NCI-H510A (cell line): ENCODE data around the gene EIF2A.
A peak's percentile ranks its signal among the peaks of the same experiment; 100 is the strongest.
"Not testable (repeated sequence)": the region's sequence is repeated elsewhere in the genome, so short reads cannot be mapped to it uniquely, and the experiment has no call there.

ENCODE experiments used
- DNase-seq: peaks from one replicate; lab custom pipeline; 2025; lab: John Stamatoyannopoulos, UW

The EIF2A gene

DNA sequence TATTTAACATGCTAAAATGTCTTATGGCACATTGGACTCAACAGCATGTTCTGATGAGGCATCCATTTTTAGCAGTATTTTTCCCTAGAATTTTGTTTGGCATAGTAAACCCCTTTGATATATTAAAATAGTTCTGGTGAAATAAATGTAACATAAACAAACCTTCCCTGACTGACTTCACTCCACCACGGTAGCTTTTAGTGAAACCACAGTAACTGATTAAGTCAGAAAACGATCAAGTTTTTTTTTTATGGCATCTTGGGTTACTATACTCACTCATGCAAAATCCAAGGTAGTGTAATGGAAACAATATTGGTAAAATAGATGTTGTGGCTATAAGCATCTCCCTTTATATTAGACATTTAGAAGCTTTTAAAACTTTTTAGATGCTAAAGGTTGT, 3.1 kb upstream of the EIF2A start:
- no peak for DNase-seq

DNA sequence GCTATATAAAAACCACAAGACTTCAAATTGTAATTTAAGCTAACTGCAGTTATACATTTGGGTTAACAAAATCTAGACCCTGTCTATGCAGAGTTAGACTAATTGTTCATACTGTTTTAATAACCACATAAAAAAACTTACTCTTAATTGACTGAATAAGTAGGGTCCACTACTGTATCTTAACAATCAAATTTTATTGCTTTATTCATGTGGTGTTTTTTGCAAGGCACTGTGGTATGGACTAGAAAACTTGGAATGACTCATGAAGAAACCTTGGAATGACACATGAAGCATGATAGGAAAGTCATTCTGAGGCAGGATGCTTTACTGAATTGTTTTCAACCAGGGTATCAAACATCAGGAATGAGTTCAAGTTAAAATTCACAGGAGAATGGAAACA, 2.5 kb upstream of the EIF2A start:
- no peak for DNase-seq

DNA sequence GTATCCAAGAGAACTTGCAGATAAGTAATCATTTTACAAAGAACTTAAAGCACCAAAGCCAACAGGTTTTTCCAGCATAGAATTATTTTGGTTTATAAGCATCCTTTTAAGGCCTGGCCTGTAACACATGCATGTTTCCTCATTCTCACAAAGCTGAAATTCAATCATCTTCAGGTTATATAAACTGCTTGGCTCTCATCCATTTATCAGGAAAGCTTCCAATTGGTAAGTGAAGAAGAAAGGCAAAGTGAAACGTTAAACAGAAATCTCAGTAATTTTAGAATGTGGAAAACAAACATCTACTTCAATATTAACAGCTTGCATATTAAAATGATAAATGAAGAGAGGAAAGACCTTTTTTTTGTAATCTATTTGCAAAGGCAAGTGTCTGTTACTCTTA, 1.9 kb upstream of the EIF2A start:
- DNase-seq: no peak

DNA sequence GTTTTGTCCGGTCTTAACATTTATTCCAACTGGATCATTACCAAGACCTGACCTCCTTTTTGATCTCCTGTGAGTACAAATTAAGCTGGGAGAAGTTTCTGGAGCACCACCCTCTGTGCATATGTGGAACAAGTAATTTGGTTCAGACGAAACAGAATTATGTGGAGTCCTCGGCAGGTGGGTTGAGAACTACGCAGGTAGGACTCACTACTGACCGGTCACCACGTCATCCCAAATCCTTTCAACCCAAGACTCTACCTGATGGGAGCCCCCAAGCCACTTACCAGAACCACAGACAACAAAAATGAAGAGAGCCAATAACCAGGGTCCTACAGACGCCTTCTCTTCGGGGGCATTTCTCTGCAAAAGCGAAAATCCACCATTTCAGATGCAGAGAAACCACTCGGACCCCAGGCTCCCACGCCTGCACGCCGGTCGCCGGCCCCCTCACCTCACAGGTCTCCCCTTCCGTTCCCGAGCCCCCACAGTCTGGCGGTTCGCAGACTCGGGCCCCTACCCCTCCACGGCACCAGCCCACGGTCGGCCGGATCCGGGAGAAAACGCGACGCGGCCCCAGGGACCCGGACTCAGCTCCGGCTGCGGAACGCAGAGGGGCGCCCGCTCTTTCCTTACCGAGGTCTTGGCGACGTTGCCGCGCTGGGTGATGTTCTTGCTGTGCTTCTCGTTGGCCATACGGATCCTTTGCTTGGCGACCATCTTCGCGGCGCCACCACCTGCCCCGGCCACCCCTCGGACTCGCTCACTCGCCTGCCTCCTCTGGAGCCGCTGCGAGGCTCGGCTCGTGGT, 965 bp upstream of the EIF2A start:
- no peak for DNase-seq

DNA sequence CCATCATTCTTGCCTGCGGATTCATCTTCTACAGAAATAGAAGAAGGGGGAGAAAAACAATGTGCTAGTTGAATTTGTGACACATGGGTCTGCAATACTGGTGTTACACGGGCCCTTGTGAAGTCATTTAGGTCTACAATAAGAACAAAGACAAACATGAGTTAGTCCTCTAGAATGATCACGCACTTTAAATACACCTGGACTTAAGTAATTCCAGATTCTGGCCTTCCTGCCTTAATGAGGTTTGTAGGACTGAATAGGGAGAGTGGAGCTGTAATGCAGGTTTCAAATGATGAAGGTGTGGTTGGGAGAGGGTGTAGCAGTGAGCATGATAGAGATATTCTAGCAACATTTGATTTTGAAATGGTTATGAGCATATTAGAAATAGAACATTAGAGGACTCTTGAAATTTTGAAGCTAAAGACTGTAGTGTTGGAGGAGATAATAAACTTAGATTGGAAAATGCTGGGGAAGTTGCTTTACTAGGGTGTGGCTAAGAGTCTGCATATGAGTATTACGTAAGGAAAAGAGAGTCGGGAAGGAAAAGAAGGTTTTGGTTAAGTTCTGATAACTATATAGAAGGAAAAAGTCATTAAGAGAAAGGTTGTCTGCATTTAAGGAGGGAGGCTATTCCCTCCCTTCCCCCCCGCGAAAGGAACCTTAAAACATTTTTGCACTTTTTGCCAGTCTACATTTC, 606 bp downstream of the EIF2A start:
- no peak for DNase-seq

DNA sequence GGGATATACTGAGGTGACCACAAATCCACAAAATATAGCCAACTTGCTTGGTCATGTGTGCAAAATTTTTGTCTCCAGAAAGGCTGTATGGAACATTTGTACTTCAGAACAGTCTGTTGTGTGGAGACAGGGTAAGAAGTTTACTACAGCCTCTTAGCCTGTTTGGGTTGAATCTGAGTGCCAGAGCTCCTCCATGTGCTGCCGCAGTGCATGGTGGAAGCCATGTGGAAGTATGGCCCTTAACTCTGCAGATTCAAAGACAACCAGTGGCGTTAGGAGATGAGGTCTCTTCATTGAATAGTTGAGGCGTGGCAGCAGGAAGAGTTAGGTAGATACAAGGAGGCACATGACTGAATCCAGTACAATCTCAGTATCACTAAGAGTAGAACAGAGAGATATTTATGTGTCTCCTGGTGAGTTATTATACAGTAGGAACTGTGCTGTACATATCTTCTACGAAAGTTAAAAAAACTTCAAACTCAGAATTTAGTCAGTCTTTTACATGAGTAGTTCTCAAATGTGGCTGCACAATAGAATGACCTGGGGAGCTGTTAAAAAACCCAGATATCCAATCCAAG, 9.4 kb downstream of the EIF2A start:
- DNase-seq: no peak

DNA sequence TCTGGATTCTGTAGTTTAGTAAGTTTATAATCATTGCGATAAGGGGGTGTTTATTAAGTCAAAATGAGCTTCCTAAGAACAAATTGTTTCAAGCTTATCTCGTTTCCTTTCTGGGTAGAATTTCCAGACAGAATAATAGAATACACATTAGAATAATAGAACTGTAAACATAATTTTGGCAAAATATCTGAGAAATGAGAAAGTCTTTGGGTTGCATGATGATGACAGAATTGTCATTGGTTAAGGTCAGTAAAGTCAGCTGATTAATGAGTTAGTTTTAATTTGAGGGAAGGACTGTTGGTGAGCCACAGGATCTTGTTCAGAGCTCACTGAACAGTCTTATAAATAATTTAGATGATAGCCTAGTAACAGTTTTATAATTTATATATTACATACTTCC, 10.2 kb downstream of the EIF2A start:
- DNase-seq: no peak

DNA sequence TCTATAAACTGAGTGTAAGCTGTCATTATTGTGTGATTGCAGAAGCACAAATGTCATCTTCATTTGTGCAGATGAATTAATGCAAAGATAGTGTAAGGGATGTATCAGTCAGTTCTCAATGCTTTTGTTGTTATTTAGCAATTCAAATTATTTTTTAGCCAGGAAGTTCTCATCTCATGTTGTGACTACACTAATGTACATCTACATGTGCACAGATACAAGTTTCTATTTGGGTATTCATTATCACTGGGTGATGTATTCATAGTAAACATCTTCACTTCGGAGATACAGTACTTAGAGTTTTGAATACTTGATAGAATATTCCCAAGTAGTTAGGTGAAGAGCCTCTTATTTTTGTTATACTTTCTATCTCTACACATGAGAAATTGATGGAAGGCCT, 11.1 kb downstream of the EIF2A start:
- DNase-seq: no peak

DNA sequence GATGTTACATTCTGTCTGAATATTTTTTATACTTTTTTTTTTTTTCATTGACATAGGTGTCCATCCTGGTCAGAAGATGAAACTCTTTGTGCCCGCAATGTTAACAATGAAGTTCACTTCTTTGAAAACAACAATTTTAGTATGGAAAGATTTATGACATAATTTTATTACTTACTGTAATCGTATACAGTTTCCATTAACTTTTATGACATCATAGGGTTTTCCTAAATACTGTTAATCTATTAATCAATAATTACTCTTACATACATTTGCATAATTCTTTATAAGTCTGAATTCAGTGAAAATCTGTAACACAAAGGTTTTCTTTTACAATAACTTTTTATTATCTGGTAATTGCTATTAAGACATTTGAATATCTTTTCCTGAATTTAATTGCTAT, 17.7 kb downstream of the EIF2A start:
- no peak for DNase-seq

DNA sequence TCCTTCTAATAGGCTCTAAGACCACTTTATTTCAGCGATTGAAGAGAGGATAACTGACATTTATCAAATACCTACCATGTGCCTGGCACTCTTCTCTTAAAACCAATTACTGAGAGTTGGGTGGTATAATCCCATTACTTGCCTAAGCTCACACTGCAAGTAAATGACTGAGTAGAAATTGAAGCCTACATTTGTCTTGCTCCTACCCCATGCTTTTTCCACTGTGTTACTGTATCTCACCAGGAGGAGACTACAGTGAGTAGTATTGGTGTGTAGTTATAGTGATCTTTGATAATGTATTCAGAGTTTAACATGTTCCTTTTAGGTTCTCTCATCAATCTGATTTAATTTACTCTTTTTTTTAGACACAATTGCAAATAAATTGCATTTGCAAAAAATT, 20.7 kb downstream of the EIF2A start:
- no peak for DNase-seq

DNA sequence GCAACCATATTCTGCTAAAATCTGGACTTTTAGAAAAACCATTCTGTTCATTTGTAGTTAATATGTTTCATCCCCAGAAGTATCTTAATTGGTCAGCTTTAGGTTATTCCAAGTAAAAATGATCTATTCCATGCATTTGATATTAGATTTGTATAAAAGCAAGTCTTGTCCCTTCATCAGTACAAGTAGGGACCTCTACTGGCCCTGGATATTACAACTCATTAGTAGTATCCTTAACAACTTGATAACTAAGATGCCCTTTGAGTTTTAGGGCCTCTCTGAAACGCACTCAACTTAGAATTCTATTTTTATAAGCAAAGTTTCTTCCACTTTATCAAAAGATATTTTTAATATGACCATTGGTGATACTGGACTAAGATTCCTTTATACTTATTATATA, 31.3 kb downstream of the EIF2A start:
- DNase-seq: no peak

DNA sequence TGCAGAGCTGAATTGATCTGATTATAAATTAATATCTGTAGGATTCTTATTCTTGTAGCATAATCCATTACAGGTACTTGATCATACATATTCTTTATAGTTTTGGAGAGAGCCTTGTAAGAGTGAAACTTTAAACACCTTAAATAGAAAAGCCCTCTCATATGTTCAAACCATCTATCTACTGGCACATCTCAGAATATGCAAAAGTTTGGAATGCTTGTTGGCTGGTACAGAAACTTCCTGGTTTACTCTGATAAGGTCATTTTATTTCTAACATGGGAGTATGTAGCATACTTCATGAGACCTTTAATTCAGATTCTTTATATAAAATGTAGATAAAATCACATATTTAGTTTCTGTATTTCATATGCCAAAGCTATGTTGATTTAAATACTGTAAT, 34.6 kb downstream of the EIF2A start:
- no peak for DNase-seq

DNA sequence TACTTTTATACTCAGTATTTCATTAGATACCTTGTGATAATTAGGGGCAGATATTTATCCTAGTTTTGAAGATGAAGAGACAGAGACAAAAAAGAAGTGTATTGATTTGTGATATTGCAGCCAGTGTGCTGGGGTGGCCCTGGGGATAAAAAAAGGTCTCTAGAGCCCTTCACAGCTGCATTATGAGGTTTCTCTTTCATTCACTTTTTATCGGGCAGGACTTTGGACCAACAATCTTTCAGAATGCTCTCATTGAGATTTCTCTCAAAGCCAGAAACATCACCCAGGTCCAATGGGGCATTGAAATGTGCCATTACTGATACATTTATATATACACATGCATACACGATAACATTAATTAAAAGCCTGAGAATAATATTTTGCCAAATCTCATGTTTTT, 36.0 kb downstream of the EIF2A start:
- DNase-seq: no peak

DNA sequence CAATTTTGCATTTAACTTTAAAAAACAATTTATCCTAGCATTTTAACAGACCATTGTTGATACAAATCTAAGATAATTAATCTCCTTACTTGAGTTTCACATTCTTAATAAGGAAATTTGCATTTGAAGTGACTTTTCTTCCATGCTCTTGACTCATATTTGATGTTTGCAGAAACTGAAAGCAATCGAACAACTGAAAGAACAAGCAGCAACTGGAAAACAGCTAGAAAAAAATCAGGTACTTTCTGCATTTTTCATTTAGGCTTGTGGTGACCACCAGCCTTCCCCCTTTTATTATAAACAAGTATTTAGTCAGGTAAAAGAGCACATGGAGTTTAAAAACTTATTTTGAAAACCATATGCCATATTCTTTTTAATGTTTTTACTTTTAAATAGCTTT, 36.4 kb downstream of the EIF2A start:
- no peak for DNase-seq

DNA sequence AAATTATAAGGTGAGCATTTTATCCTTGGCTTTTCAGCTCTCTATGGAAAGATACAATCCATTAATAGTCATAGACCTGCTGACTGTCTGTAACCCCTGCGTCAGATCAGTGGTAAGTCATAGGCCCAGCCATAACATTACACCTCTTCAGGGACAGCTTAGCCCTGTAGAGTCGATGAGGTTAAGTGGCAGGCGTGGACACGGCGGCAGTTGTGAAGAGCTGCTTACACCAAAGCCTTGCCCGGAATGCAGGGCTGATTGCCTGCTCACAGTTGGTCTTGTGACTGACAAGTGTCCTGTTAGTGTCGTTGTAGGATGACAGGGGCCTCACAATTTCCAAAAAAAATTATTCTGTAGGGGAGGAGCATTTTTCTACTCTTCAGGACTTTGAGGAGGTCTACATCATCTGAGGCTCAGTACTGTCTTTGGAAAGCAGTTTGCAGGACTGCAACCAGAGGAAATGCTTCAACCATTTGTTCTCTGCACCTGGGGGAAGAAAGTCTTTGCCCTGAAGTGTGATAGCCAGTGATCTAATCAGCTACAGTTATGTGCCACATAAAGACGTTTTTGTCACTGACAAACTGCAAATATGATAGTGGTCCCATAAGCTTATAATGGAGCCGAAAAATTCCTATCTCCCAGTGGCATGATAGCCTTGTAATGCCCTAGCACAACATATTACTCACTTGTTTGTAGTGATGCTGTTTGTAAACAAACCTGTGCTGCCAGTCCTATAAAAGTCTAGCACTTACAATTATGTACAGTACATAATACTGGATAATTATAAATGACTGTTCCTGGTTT, 41.6 kb downstream of the EIF2A start:
- peak; percentile 28 for DNase-seq

DNA sequence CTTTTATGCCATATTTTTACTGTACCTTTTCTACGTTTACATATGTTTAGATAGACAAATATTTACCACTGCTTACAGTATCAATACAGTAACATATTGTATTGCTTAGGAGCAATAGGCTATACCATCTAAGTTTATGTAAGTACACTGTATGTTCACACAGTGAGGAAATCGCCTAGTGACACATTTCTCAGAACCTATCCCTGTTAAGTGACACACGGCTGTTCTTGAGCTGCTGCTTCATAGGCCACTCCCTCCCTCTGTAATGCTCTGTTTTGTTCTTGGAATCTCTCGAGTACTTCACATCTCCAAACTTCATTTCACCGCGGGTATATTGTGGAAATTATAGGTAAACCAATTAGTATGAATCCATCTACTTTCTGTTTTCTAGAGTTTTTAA, 43.2 kb downstream of the EIF2A start:
- no peak for DNase-seq

DNA sequence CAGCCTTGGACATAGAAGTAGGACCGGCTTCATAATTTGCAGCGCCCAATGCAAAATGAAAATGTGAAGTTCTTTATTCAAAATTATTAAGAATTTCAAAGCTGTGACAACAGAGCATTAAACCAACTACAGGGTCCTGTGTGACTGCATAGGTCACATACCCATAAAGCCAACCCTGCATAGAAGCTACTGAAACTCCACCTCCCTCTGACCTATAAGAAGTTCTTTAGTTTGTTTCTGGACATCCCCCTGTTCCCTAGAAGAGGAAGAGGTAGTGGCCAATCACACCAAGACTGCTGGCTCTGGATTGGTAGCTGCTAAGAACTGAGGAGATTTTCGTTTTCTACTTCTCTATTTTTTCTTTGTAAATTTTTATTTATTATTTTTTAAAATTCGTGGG, 47.6 kb downstream of the EIF2A start:
- DNase-seq: no peak

DNA sequence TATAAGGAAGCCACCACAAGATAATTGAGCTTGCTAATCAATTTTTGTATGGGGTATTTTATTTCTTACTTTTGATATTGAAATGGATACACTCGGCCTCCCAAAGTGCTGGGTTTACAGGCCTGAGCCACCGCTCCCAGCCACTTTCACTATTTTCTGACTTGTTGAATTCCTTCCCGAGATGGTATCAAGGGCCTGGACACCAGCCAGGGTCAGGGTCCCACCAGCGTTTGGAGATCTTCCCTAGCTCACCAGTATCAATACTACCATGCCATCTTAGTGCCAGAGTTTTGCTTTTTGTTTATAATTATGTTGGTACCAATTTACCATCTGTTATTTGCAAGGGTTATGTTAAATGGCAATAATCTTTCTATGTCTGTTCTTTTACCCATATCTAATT, 51.1 kb downstream of the EIF2A start:
- DNase-seq: no peak

DNA sequence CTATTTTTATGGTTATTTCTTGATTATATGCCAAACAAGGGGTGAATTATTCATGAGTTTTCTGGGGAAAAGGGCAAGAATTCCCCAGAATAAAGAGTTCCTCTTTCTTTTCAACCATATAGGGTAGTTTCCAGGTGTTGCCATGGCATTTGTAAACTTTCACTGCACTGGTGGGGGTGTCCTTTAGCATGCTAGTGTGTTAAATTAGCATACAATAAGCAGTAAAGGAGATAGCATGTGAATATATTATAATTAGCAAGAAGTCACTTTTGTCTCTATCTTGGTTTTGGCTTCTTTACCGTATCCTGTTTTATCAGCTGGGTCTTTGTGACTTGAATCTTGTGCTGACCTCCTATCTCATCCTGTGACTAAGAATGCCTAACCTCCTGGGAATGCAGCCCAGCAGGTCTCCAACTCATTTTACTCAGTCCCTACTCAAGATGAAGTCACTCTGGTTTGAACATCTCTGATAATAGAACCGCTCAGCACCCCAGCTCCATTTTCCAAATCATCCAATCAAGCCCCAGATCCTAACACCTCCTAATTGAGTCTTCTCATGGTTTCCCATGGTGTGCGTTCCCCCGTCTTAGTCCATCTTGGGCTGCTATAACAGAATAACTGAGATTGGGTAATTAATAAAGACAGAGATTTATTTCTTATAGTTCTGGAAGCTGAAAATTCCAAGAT, 53.2 kb downstream of the EIF2A start:
- no peak for DNase-seq

DNA sequence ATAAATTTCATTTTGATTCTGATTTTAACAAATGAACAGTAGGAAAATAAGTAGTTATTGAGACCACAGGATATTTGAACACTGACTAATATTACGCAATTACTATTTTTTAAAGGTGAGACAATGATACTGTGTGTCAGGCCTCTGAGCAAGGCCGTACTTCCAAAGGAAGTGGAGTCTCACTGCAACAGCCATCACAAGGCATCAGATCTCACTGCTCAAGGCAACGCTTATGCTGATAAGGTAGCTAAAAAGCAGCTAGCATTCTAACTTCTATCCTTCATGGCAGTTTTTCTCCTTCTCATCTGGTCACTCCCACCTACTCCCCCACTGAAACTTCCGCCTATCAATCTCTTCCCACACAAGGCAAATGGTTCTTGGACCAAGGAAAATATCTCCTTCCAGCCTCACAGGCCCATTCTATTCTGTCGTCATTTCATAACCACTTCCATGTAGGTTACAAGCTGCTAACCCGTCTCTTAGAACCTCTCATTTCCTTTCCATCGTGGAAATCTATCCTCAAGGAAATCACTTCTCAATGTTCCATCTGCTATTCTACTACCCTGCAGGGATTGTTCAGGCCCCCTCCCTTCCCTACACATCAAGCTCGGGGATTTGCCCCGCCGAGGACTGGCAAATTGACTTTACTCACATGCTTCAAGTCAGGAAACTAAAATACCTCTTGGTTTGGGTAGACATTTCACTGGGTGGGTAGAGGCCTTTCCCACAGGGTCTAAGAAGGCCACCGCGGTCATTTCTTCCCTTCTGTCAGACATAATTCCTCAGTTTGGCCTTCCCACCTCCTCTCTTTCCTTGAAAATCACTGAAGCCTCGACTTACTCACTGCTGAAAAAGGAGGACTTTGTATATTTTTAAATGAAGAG, 54.3 kb downstream of the EIF2A start:
- DNase-seq: not testable (repeated sequence)
